UCSD-AML1 (cell line): Measurements from ENCODE around the gene ARHGEF38.
"Not testable (repeated sequence)": the region's sequence is repeated elsewhere in the genome, so short reads cannot be mapped to it uniquely, and the experiment has no call there.

Experiments used
- DNase-seq: peaks from one replicate; lab custom pipeline; 2025; ENCODE audit not compliant: unreplicated experiment; lab: John Stamatoyannopoulos, UW

Gene ARHGEF38

GRCh38 chr4:105650190-105650589 lies 97.8 kb downstream of the ARHGEF38 start:
- no peak for DNase-seq

- DNase-seq = no peak
Measured at GRCh38 chr4:105651884-105652283, 99.5 kb downstream of the ARHGEF38 start.

- no peak for DNase-seq
Measured at GRCh38 chr4:105652286-105652888, 100.0 kb downstream of the ARHGEF38 start.

- no peak for DNase-seq
Measured at GRCh38 chr4:105657117-105657765, 104.8 kb downstream of the ARHGEF38 start.

GRCh38 chr4:105659190-105659589 lies 106.8 kb downstream of the ARHGEF38 start:
- DNase-seq = no peak

GRCh38 chr4:105661028-105661427 lies 108.6 kb downstream of the ARHGEF38 start:
- DNase-seq = no peak

- DNase-seq = no peak
Measured at GRCh38 chr4:105662935-105663675, 110.7 kb downstream of the ARHGEF38 start.

- no peak for DNase-seq
Measured at GRCh38 chr4:105666693-105667092, 114.3 kb downstream of the ARHGEF38 start.

GRCh38 chr4:105670684-105671083 lies 118.3 kb downstream of the ARHGEF38 start:
- no peak for DNase-seq

GRCh38 chr4:105671301-105671700 lies 118.9 kb downstream of the ARHGEF38 start:
- DNase-seq = no peak

GRCh38 chr4:105674011-105674410 lies 121.6 kb downstream of the ARHGEF38 start:
- no peak for DNase-seq

- no peak for DNase-seq
Measured at GRCh38 chr4:105677709-105678108, 125.3 kb downstream of the ARHGEF38 start.

GRCh38 chr4:105679186-105679585 lies 126.8 kb downstream of the ARHGEF38 start:
- no peak for DNase-seq

- no peak for DNase-seq
Measured at GRCh38 chr4:105683038-105683437, 130.6 kb downstream of the ARHGEF38 start.

GRCh38 chr4:105686571-105686970 lies 134.2 kb downstream of the ARHGEF38 start:
- no peak for DNase-seq

- not testable (repeated sequence) for DNase-seq
Measured at GRCh38 chr4:105694812-105695211, 142.4 kb downstream of the ARHGEF38 start.

GRCh38 chr4:105695832-105696231 lies 143.4 kb downstream of the ARHGEF38 start:
- DNase-seq = not testable (repeated sequence)

GRCh38 chr4:105698607-105699006 lies 146.2 kb downstream of the ARHGEF38 start:
- DNase-seq = no peak

- no peak for DNase-seq
Measured at GRCh38 chr4:105707782-105708180, 155.4 kb downstream of the ARHGEF38 start.

- peak; percentile 90 for DNase-seq
Measured at GRCh38 chr4:105708181-105709080, 156.0 kb downstream of the ARHGEF38 start, which contains the start of the genes GSTCD and INTS12. GSTCD (plus strand) TSS chr4:105708784; CDS start chr4:105717614, 8,830 bp downstream. INTS12 (minus strand) TSS chr4:105708689; CDS start chr4:105700005, 8,684 bp downstream.

GRCh38 chr4:105709081-105709450 lies 156.6 kb downstream of the ARHGEF38 start:
- peak; percentile 59 for DNase-seq
